CD14-positive monocyte (primary cell): ENCODE measurements around the gene FBXO34. TPM values are rescaled to one million over a fixed set of nuclear protein-coding genes. Genes with fewer than 3 reads are reported as not detected.

Experiments used
- DNase-seq, 3 donors: peaks; one replicate each; pipeline ENCODE4 v3.0.0-alpha.2; 2011 to 2022
- H2AFZ ChIP-seq: 2 replicates; pipeline ENCODE4 v1.6.0; 2012; ENCODE audit warnings: mild to moderate bottlenecking, low read depth, low read length, inconsistent platforms; ENCODE audit not compliant: insufficient read depth, poor library complexity, severe bottlenecking
- H3K27ac ChIP-seq, 2 donors: 1 replicate in 1 of 2; 2 replicates in 1 of 2; pipeline ENCODE4 v1.5.1; 2012 to 2013; ENCODE audit warnings: low read length in 2 of 2, control low read depth in 1 of 2, inconsistent platforms in 1 of 2, low read depth in 1 of 2, mild to moderate bottlenecking in 1 of 2
- H3K27me3 ChIP-seq, 2 donors: one replicate each; pipeline versions ENCODE4 v1.6.0 to v1.6.1; 2011 to 2013; ENCODE audit warnings: low read length in 2 of 2; ENCODE audit not compliant: control insufficient read depth in 2 of 2, insufficient read depth in 2 of 2
- H3K36me3 ChIP-seq, 2 donors: replicated peaks in 1 of 2; 1 replicate in 1 of 2; 2 replicates in 1 of 2; pipeline versions ENCODE4 v1.5.1 to v1.6.1; 2012 to 2013; ENCODE audit warnings: low read length in 2 of 2, control low read depth in 1 of 2, inconsistent platforms in 1 of 2, mild to moderate bottlenecking in 1 of 2; ENCODE audit not compliant: insufficient read depth in 2 of 2, control insufficient read depth in 1 of 2
- H3K4me1 ChIP-seq, 2 donors: 1 replicate in 1 of 2; 2 replicates in 1 of 2; pipeline versions ENCODE4 v1.5.1 to v1.6.1; 2012 to 2013; ENCODE audit warnings: low read length in 2 of 2, control low read depth in 1 of 2, inconsistent platforms in 1 of 2, mild to moderate bottlenecking in 1 of 2, moderate library complexity in 1 of 2; ENCODE audit not compliant: insufficient read depth in 2 of 2, control insufficient read depth in 1 of 2
- H3K4me2 ChIP-seq: replicated peaks from 2 replicates; pipeline ENCODE3; 2012; ENCODE audit warnings: low read length, moderate library complexity, mild to moderate bottlenecking; ENCODE audit not compliant: poor library complexity, severe bottlenecking; ENCODE audit errors: extremely low read depth
- H3K4me3 ChIP-seq, 3 experiments: fragments of 200-600 bp in 1 of 3; sonication (generic) in 1 of 3; replicated peaks in 1 of 3; 1 replicate in 2 of 3; 2 replicates in 1 of 3; pipeline ENCODE4 v1.5.1; 2011 to 2013; ENCODE audit warnings: low read length in 3 of 3, mild to moderate bottlenecking in 3 of 3, control low read depth in 2 of 3, low read depth in 2 of 3, inconsistent platforms in 1 of 3, moderate library complexity in 1 of 3
- H3K79me2 ChIP-seq: 2 replicates; pipeline ENCODE4 v1.6.0; 2012; ENCODE audit warnings: mild to moderate bottlenecking, control low read depth, inconsistent platforms, low read length, moderate library complexity; ENCODE audit not compliant: insufficient read depth
- H3K9ac ChIP-seq: 2 replicates; pipeline ENCODE4 v1.6.0; 2017; ENCODE audit warnings: low read length, mild to moderate bottlenecking; ENCODE audit not compliant: insufficient read depth, poor library complexity, severe bottlenecking
- H3K9me3 ChIP-seq, 2 donors: replicated peaks in 1 of 2; 1 replicate in 1 of 2; 2 replicates in 1 of 2; pipeline versions ENCODE4 v1.5.1 to v1.6.1; 2012 to 2013; ENCODE audit warnings: low read length in 2 of 2, control low read depth in 1 of 2; ENCODE audit not compliant: control insufficient read depth in 1 of 2, insufficient read depth in 1 of 2
- H4K20me1 ChIP-seq: 2 replicates; pipeline ENCODE4 v1.6.0; 2012; ENCODE audit warnings: mild to moderate bottlenecking, low read length, control low read depth, moderate library complexity; ENCODE audit not compliant: insufficient read depth
- H3K27ac Mint-ChIP-seq, 7 donors: one replicate each; pipeline ENCODE4 v1.8.0; 2020; ENCODE audit warnings: mild to moderate bottlenecking in 7 of 7, mixed read lengths in 7 of 7, moderate library complexity in 6 of 7, inconsistent platforms in 2 of 7
- H3K27me3 Mint-ChIP-seq, 3 donors: one replicate each; pipeline ENCODE4 v1.8.0; 2021 to 2022; ENCODE audit warnings: low read depth in 3 of 3, mild to moderate bottlenecking in 3 of 3, mixed read lengths in 3 of 3, moderate library complexity in 3 of 3, inconsistent platforms in 1 of 3
- H3K36me3 Mint-ChIP-seq, 2 donors: one replicate each; pipeline ENCODE4 v1.8.0; 2020; ENCODE audit warnings: mixed read lengths in 2 of 2, inconsistent platforms in 1 of 2, mild to moderate bottlenecking in 1 of 2
- H3K4me1 Mint-ChIP-seq: one replicate; pipeline ENCODE4 v1.8.0; 2020; ENCODE audit warnings: mild to moderate bottlenecking, mixed read lengths
- H3K4me3 Mint-ChIP-seq, 2 donors: one replicate each; pipeline ENCODE4 v1.8.0; 2020; ENCODE audit warnings: mild to moderate bottlenecking in 2 of 2, mixed read lengths in 2 of 2, moderate library complexity in 1 of 2
- H3K9me3 Mint-ChIP-seq, 7 donors: one replicate each; pipeline ENCODE4 v1.8.0; 2020 to 2022; ENCODE audit warnings: mixed read lengths in 7 of 7, mild to moderate bottlenecking in 6 of 7, moderate library complexity in 6 of 7, inconsistent platforms in 2 of 7
- WGBS: methylation state at CpG from one replicate; pipeline ENCODE4 v1.1.5; 2013; ENCODE audit warnings: missing lambda C conversion rate; ENCODE audit not compliant: insufficient coverage; 5-methylcytosine and 5-hydroxymethylcytosine counted together
- intact Hi-C, 2 donors: fragments of 100-400 bp; cut with micrococcal nuclease; formaldehyde crosslinking; loops; one replicate each; pipeline versions ENCODE4 v1.15.0 to v1.15.1; 2023
- polyA plus RNA-seq, 3 donors: library from polyadenylated mRNA; depleted of rRNA in 1 of 3; unstranded in 2 of 3; stranded (reverse) in 1 of 3; fragments of 300-500 nt in 2 of 3; fragments of >200 nt in 1 of 3; fragmentation: Illumina TruSeq in 2 of 3; gene quantifications; 1 replicate in 2 of 3; 2 replicates in 1 of 3; pipeline ENCODE4 v1.2.3, GENCODE V29; 2012 to 2021
- TF ChIP-seq, protein P1 (sequence below): fragments of 200-600 bp; IDR thresholded peaks from one replicate; pipeline ENCODE4 v1.8.0; 2022; ENCODE audit warnings: antibody characterized with exemption, mild to moderate bottlenecking

The FBXO34 gene
- polyA plus RNA-seq, 3 donors: 10.3 to 18.1 (median 17.3) TPM

DNA sequence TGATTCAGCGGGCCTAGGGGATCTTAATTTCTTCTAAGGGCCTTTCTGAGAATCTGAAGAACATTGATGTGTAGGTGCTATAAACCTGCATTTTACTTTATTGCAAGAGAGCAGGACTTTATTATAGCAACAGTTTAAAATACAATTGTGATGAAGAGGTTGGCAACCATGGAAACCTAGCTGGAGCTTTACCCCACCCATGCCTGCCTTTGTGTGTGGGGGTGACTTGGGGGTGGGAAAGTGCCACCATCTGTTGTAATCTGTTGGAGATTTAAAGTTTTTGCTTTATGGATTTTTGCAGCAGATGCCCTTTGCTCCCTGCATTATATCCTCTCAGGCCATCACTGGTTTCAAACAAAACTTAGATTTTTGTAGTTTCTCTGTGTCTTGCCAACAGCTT is 75.8 kb downstream of the FBXO34 start:
- Histone ChIP-seq H3K27me3 (no peaks in the 10 kb centered on the region), H3K4me1 (no peaks in the 10 kb centered on the region), H3K4me2 (no peak overlapping the region), H3K27ac (no peak overlapping the region), H3K9me3 (no peaks in the 10 kb centered on the region), H3K79me2 (peaks cover 75% of the 10 kb centered on the region), H2AFZ (no peak overlapping the region), H3K4me3 (no peak overlapping the region), H4K20me1 (peaks cover 75% of the 10 kb centered on the region), H3K36me3 (peaks cover 19 to 21% of the 10 kb centered on the region in 2 donors), H3K9ac (no peak overlapping the region)
- Mint-ChIP-seq H3K27me3 (no peaks in the 10 kb centered on the region), H3K9me3 (no peaks in the 10 kb centered on the region), H3K27ac (no peak overlapping the region), H3K4me1 (peaks cover 16% of the 10 kb centered on the region), H3K36me3 (peaks cover 20 to 23% of the 10 kb centered on the region in 2 donors), H3K4me3 (no peak overlapping the region)
- WGBS: 80% methylated on average over 1 of the region's 1 CpG
- TF ChIP-seq, protein P1, sequence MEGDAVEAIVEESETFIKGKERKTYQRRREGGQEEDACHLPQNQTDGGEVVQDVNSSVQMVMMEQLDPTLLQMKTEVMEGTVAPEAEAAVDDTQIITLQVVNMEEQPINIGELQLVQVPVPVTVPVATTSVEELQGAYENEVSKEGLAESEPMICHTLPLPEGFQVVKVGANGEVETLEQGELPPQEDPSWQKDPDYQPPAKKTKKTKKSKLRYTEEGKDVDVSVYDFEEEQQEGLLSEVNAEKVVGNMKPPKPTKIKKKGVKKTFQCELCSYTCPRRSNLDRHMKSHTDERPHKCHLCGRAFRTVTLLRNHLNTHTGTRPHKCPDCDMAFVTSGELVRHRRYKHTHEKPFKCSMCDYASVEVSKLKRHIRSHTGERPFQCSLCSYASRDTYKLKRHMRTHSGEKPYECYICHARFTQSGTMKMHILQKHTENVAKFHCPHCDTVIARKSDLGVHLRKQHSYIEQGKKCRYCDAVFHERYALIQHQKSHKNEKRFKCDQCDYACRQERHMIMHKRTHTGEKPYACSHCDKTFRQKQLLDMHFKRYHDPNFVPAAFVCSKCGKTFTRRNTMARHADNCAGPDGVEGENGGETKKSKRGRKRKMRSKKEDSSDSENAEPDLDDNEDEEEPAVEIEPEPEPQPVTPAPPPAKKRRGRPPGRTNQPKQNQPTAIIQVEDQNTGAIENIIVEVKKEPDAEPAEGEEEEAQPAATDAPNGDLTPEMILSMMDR: no peak
- intact Hi-C loops: no loop called here
- no peak for DNase-seq

DNA sequence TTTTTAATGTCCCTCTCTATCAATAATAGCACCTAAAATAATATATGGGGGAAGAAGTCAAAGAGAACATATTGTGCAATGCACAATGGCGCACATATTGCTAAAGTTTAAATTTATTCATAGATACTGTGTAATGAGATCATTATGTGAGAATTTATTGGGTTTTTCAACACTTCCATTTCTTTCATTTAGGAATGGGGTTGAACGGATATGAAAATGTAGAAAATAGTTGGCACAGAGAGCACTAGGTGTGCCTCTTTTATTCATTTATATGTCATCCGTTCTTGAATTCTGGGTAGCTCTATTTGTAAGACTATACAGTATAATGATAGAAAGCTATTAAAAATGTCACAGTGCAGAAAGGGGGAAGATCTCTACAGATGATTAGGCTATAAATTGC is 76.5 kb downstream of the FBXO34 start:
- Histone ChIP-seq H3K27ac (no peak overlapping the region), H3K36me3 (peaks cover 26 to 28% of the 10 kb centered on the region in 2 donors), H3K9me3 (no peaks in the 10 kb centered on the region), H3K4me2 (no peak overlapping the region), H3K4me1 (no peaks in the 10 kb centered on the region), H3K9ac (no peak overlapping the region), H3K79me2 (peaks cover 68% of the 10 kb centered on the region), H4K20me1 (peaks cover 68% of the 10 kb centered on the region), H2AFZ (no peak overlapping the region), H3K4me3 (no peak overlapping the region), H3K27me3 (no peaks in the 10 kb centered on the region)
- TF ChIP-seq, protein P1: no peak
- no peak for DNase-seq
- Mint-ChIP-seq H3K9me3 (no peaks in the 10 kb centered on the region), H3K27me3 (no peaks in the 10 kb centered on the region), H3K27ac (peak overlapping the region in 2 of 7 donors; percentile 10 to 11), H3K36me3 (peaks cover 23 to 26% of the 10 kb centered on the region in 2 donors), H3K4me1 (peaks cover 15% of the 10 kb centered on the region), H3K4me3 (no peak overlapping the region)
- intact Hi-C loops: no loop called here
- no CpG with 5 or more reads among the region's 3 CpGs for WGBS
